Parathyroid adenoma (tissue), 2 donors: ENCODE measurements around the gene IRAK2.
A peak's percentile ranks its signal among the peaks of the same experiment; 100 is the strongest.

ENCODE experiments used
- H2AFZ ChIP-seq: fragments of 300-600 bp; sonication (generic); one replicate; pipeline ENCODE4 v1.7.0; 2017; ENCODE audit warnings: antibody characterized with exemption, mild to moderate bottlenecking
- H3K27ac ChIP-seq: fragments of 300-600 bp; sonication (generic); one replicate; pipeline ENCODE4 v1.7.0; 2017
- H3K27me3 ChIP-seq: fragments of 300-600 bp; sonication (generic); one replicate; pipeline ENCODE4 v1.7.0; 2017; ENCODE audit warnings: low read length; ENCODE audit not compliant: control insufficient read depth, insufficient read depth
- H3K36me3 ChIP-seq: fragments of 300-600 bp; sonication (generic); one replicate; pipeline ENCODE4 v1.7.0; 2017; ENCODE audit warnings: low read length; ENCODE audit not compliant: control insufficient read depth, insufficient read depth
- H3K4me1 ChIP-seq: fragments of 300-600 bp; sonication (generic); one replicate; pipeline ENCODE4 v1.7.0; 2017; ENCODE audit warnings: control low read depth
- H3K4me2 ChIP-seq: fragments of 300-600 bp; sonication (generic); one replicate; pipeline ENCODE4 v1.7.0; 2017; ENCODE audit warnings: low read length
- H3K4me3 ChIP-seq: fragments of 300-600 bp; sonication (generic); one replicate; pipeline ENCODE4 v1.7.0; 2017; ENCODE audit warnings: low read depth, low read length
- H3K79me2 ChIP-seq: fragments of 300-600 bp; sonication (generic); one replicate; pipeline ENCODE4 v1.7.0; 2017; ENCODE audit warnings: control low read depth
- H3K9ac ChIP-seq: fragments of 300-600 bp; sonication (generic); one replicate; pipeline ENCODE4 v1.7.0; 2017; ENCODE audit warnings: mild to moderate bottlenecking
- H3K9me3 ChIP-seq: fragments of 300-600 bp; sonication (generic); one replicate; pipeline ENCODE4 v1.7.0; 2017; ENCODE audit warnings: low read length; ENCODE audit not compliant: control insufficient read depth
- CTCF ChIP-seq: fragments of 300-600 bp; sonication (generic); IDR thresholded peaks from one replicate; pipeline ENCODE4 v1.7.0; 2017; ENCODE audit warnings: antibody characterized with exemption, mild to moderate bottlenecking
- donor health status: primary hyperparathyroidism.

IRAK2 gene

GRCh38 chr3:10137178-10137577 lies 27.5 kb upstream of the IRAK2 start:
- no peak for TF ChIP-seq CTCF
- no peak overlapping the region for H3K27ac ChIP-seq
- H3K4me2 ChIP-seq: no peak overlapping the region
- no peak overlapping the region for H3K9ac ChIP-seq
- no peaks in the 10 kb centered on the region for H3K79me2 ChIP-seq
- no peaks in the 10 kb centered on the region for H3K27me3 ChIP-seq
- H3K4me3 ChIP-seq: no peak overlapping the region
- H3K9me3 ChIP-seq: no peaks in the 10 kb centered on the region
- H3K4me1 ChIP-seq: no peaks in the 10 kb centered on the region
- H2AFZ ChIP-seq: no peak overlapping the region
- no peaks in the 10 kb centered on the region for H3K36me3 ChIP-seq

DNA sequence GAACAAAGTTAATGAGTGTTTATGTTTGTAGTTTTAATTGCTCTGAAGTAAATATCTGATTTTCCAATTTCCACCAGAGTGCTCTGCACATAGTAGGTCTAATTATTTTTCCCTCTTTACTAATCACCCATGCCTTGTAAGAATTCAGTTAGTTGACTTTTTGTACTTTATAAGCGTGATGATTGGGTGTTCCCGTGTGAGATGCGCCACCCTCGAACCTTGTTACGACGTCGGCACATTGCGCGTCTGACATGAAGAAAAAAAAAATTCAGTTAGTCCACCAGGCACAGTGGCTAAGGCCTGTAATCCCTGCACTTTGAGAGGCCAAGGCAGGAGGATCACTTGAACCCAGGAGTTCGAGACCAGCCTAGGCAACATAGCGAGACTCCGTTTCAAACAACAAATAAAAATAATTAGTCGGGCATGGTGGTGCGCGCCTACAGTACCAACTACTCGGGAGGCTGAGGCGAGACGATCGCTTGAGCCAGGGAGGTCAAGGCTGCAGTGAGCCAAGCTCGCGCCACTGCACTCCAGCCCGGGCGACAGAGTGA lies 23.6 kb upstream of the IRAK2 start:
- peaks cover 5% of the 10 kb centered on the region for H3K4me1 ChIP-seq
- peak overlapping the region; percentile 81 for H3K27ac ChIP-seq
- TF ChIP-seq CTCF: no peak
- H3K4me2 ChIP-seq: peak overlapping the region; percentile 29
- peaks cover 8% of the 10 kb centered on the region for H3K79me2 ChIP-seq
- no peaks in the 10 kb centered on the region for H3K27me3 ChIP-seq
- peak overlapping the region; percentile 68 for H3K4me3 ChIP-seq
- no peaks in the 10 kb centered on the region for H3K9me3 ChIP-seq
- H3K36me3 ChIP-seq: no peaks in the 10 kb centered on the region
- no peak overlapping the region for H3K9ac ChIP-seq
- peak overlapping the region; percentile 86 for H2AFZ ChIP-seq

- Histone ChIP-seq H3K27ac (no peak overlapping the region), H3K4me1 (peaks cover 5% of the 10 kb centered on the region), H3K36me3 (no peaks in the 10 kb centered on the region), H3K9me3 (no peaks in the 10 kb centered on the region), H2AFZ (no peak overlapping the region), H3K4me2 (peak overlapping the region; percentile 63), H3K79me2 (peaks cover 8% of the 10 kb centered on the region), H3K9ac (no peak overlapping the region), H3K27me3 (no peaks in the 10 kb centered on the region), H3K4me3 (peak overlapping the region; percentile 68)
- TF ChIP-seq CTCF: no peak
Measured at GRCh38 chr3:10142707-10143560, 21.8 kb upstream of the IRAK2 start.

DNA sequence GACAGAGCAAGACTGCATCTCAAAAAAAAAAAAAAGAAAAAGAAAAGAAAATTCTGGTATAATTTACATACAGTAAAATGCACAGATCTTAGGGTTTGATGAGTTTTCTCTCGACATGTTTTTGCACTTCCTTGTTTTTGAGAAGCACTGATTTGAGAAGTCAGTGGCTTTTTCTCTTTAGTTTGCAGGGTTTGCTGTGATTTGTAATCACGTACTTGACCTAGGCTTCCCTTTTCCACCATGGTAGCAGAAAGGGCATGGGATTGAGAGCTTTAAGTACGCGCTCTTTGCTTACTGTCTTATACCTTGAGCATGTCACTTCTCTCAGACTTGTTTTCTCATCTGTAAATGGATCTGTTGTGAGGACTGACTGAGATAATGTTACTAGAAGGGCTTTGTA lies 19.0 kb upstream of the IRAK2 start:
- no peak overlapping the region for H3K27ac ChIP-seq
- H3K9me3 ChIP-seq: no peaks in the 10 kb centered on the region
- peaks cover 5% of the 10 kb centered on the region for H3K4me1 ChIP-seq
- H2AFZ ChIP-seq: no peak overlapping the region
- H3K9ac ChIP-seq: no peak overlapping the region
- no peaks in the 10 kb centered on the region for H3K36me3 ChIP-seq
- peaks cover 8% of the 10 kb centered on the region for H3K79me2 ChIP-seq
- no peaks in the 10 kb centered on the region for H3K27me3 ChIP-seq
- no peak for TF ChIP-seq CTCF
- no peak overlapping the region for H3K4me3 ChIP-seq
- H3K4me2 ChIP-seq: no peak overlapping the region

GRCh38 chr3:10149226-10149625 lies 15.5 kb upstream of the IRAK2 start:
- no peak for TF ChIP-seq CTCF
- Histone ChIP-seq H3K79me2 (no peaks in the 10 kb centered on the region), H3K4me1 (no peaks in the 10 kb centered on the region), H3K27me3 (no peaks in the 10 kb centered on the region), H3K36me3 (no peaks in the 10 kb centered on the region), H3K4me2 (no peak overlapping the region), H3K4me3 (no peak overlapping the region), H3K27ac (no peak overlapping the region), H3K9ac (no peak overlapping the region), H2AFZ (no peak overlapping the region), H3K9me3 (no peaks in the 10 kb centered on the region)
